ENCODE results near the gene PCDHA8. TPM values are rescaled to one million over a fixed set of nuclear protein-coding genes. Genes with fewer than 3 reads are reported as not detected.
"Not testable (repeated sequence)": the region's sequence is repeated elsewhere in the genome, so short reads cannot be mapped to it uniquely, and the experiment has no call there.

The PCDHA8 gene
- total RNA-seq, 1 experiment from 2014 or later, result not detected

- H3K36me3 ChIP-seq (ENCODE audit: control insufficient read depth, insufficient read depth, low read length), result no peaks in the 10 kb centered on the region
- no TSS peak for BruUV-seq (replicated peaks)
- POLR2A ChIA-PET, result no interaction called here
- no peaks in the 10 kb centered on the region for H3K4me1 Mint-ChIP-seq (ENCODE audit: low read depth, unreplicated experiment)
- peaks cover 7% of the 10 kb centered on the region; the same call in 1 of the 2 replicates for H3K9me3 ChIP-seq
- H3K4me1 ChIP-seq, result no peaks in the 10 kb centered on the region
- no peak overlapping the region for H3K4me3 ChIP-seq (ENCODE audit: low read depth, low read length)
- H3K4me3 Mint-ChIP-seq (ENCODE audit: unreplicated experiment), result no peak overlapping the region
- no peaks in the 10 kb centered on the region for H3K27me3 Mint-ChIP-seq (ENCODE audit: insufficient read depth, unreplicated experiment)
- H3K27me3 ChIP-seq (replicated peaks; ENCODE audit: control insufficient read depth, insufficient read depth, low read length), result no peaks in the 10 kb centered on the region
- no peak overlapping the region for H3K27ac Mint-ChIP-seq (ENCODE audit: unreplicated experiment)
- DNase-seq, result no peak
- no peaks in the 10 kb centered on the region for H3K36me3 Mint-ChIP-seq (ENCODE audit: insufficient read depth, unreplicated experiment)
- intact Hi-C loops (cut with micrococcal nuclease; ENCODE audit: unreplicated experiment), result no loop called here
- CTCF ChIA-PET, result no interaction called here
- no peaks in the 10 kb centered on the region for H3K9me3 Mint-ChIP-seq (ENCODE audit: unreplicated experiment)
- no peak for TF ChIP-seq CTCF (IDR thresholded peaks at IDR 0.05; ENCODE audit: insufficient read depth in 1 of 2, low read depth in 1 of 2, low read length in 1 of 2, severe bottlenecking in 1 of 2, unreplicated experiment in 1 of 2)
Measured at GRCh38 chr5:140842798-140843733, 2.1 kb downstream of the PCDHA8 start.

- H3K4me3 Mint-ChIP-seq (ENCODE audit: unreplicated experiment); POLR2A ChIA-PET; H3K4me1 Mint-ChIP-seq (ENCODE audit: low read depth, unreplicated experiment); H3K36me3 ChIP-seq (ENCODE audit: control insufficient read depth, insufficient read depth, low read length); H3K4me1 ChIP-seq; CTCF ChIA-PET; H3K9me3 Mint-ChIP-seq (ENCODE audit: unreplicated experiment); H3K27me3 ChIP-seq (replicated peaks; ENCODE audit: control insufficient read depth, insufficient read depth, low read length); H3K9me3 ChIP-seq; DNase-seq; H3K27me3 Mint-ChIP-seq (ENCODE audit: insufficient read depth, unreplicated experiment); H3K4me3 ChIP-seq (ENCODE audit: low read depth, low read length); intact Hi-C loops (cut with micrococcal nuclease; ENCODE audit: unreplicated experiment); H3K36me3 Mint-ChIP-seq (ENCODE audit: insufficient read depth, unreplicated experiment); H3K27ac Mint-ChIP-seq (ENCODE audit: unreplicated experiment); BruUV-seq (replicated peaks): not testable (repeated sequence)
Measured at GRCh38 chr5:140848139-140849102, 7.4 kb downstream of the PCDHA8 start, which contains the start of gene PCDHA9. Gene PCDHA9, plus strand, starts transcription at chr5:140848382. Its CDS starts 114 bp downstream, at chr5:140848496.

GRCh38 chr5:140849831-140850634, 9.0 kb downstream of the PCDHA8 start:
- DNase-seq; H3K36me3 ChIP-seq (ENCODE audit: control insufficient read depth, insufficient read depth, low read length); H3K27ac Mint-ChIP-seq (ENCODE audit: unreplicated experiment); H3K4me3 Mint-ChIP-seq (ENCODE audit: unreplicated experiment); H3K4me1 ChIP-seq; H3K27me3 Mint-ChIP-seq (ENCODE audit: insufficient read depth, unreplicated experiment); intact Hi-C loops (cut with micrococcal nuclease; ENCODE audit: unreplicated experiment); H3K9me3 ChIP-seq; BruUV-seq (replicated peaks); H3K4me1 Mint-ChIP-seq (ENCODE audit: low read depth, unreplicated experiment); H3K36me3 Mint-ChIP-seq (ENCODE audit: insufficient read depth, unreplicated experiment); H3K27me3 ChIP-seq (replicated peaks; ENCODE audit: control insufficient read depth, insufficient read depth, low read length); CTCF ChIA-PET; H3K9me3 Mint-ChIP-seq (ENCODE audit: unreplicated experiment); H3K4me3 ChIP-seq (ENCODE audit: low read depth, low read length); POLR2A ChIA-PET: not testable (repeated sequence)
